Neural crest cell (in vitro differentiated cells): ENCODE results near the gene TLN1. TPM values are rescaled to one million over a fixed set of nuclear protein-coding genes. Genes with fewer than 3 reads are reported as not detected.

Experiments used
- DNase-seq: peaks from one replicate; pipeline ENCODE4 v3.0.0; 2021; ENCODE audit warnings: low read depth, mixed read lengths, low spot score
- H3K27ac Mint-ChIP-seq: one replicate; pipeline ENCODE4 v1.8.0; 2021; ENCODE audit warnings: mild to moderate bottlenecking, mixed read lengths; ENCODE audit not compliant: unreplicated experiment
- H3K27me3 Mint-ChIP-seq: 2 replicates; pipeline ENCODE4 v1.8.0; 2021; ENCODE audit warnings: low read depth, mild to moderate bottlenecking, mixed read lengths
- H3K36me3 Mint-ChIP-seq: 2 replicates; pipeline ENCODE4 v1.8.0; 2021; ENCODE audit warnings: low read depth, mild to moderate bottlenecking, mixed read lengths
- H3K4me1 Mint-ChIP-seq: 2 replicates; pipeline ENCODE4 v1.8.0; 2021; ENCODE audit warnings: mixed read lengths
- H3K4me3 Mint-ChIP-seq: one replicate; pipeline ENCODE4 v1.8.0; 2021; ENCODE audit warnings: mild to moderate bottlenecking, mixed read lengths
- H3K9me3 Mint-ChIP-seq: 2 replicates; pipeline ENCODE4 v1.8.0; 2021; ENCODE audit warnings: mixed read lengths
- CTCF ChIP-seq: fragments of 200-600 bp; sonication (generic); conservative IDR thresholded peaks from 2 replicates; pipeline ENCODE4 v1.5.0; 2021; ENCODE audit warnings: antibody characterized with exemption, mild to moderate bottlenecking
- total RNA-seq: library from RNA; stranded (reverse); gene quantifications from 2 replicates; pipeline ENCODE4 v1.2.1, GENCODE V29; 2021

TLN1 gene
- total RNA-seq, 1 donor from 2014 or later = 141 TPM

GRCh38 chr9:35771943-35772342, 39.9 kb upstream of the TLN1 start:
- H3K36me3 Mint-ChIP-seq = no peaks in the 10 kb centered on the region
- no peak overlapping the region for H3K4me3 Mint-ChIP-seq
- TF ChIP-seq CTCF = no peak
- H3K4me1 Mint-ChIP-seq = peaks cover 15% of the 10 kb centered on the region
- no peak overlapping the region for H3K27ac Mint-ChIP-seq
- H3K9me3 Mint-ChIP-seq = no peaks in the 10 kb centered on the region
- no peaks in the 10 kb centered on the region for H3K27me3 Mint-ChIP-seq
- no peak for DNase-seq

DNA sequence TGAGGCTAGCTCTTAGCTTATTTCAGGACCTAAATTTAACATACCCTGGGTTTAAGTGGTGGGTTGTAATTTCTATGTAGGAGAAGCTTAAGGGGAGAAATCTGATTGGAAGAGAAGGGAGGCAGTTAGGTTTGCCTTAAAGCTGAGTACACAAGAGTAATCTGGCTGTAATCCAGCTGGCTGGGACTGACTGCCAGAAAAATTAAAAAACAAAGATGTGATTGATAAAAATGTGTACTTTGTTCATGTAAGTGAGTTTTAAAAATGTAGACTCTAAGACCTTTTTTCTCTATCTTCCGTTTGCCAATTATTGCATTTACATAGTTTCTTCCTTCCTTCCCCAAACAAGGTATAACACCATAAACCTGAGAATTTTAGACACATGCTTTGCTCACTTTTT, 39.5 kb upstream of the TLN1 start:
- TF ChIP-seq CTCF = no peak
- H3K27ac Mint-ChIP-seq = no peak overlapping the region
- H3K27me3 Mint-ChIP-seq = no peaks in the 10 kb centered on the region
- H3K36me3 Mint-ChIP-seq = no peaks in the 10 kb centered on the region
- no peak overlapping the region for H3K4me3 Mint-ChIP-seq
- peaks cover 15% of the 10 kb centered on the region for H3K4me1 Mint-ChIP-seq
- DNase-seq = no peak
- H3K9me3 Mint-ChIP-seq = no peaks in the 10 kb centered on the region

DNA sequence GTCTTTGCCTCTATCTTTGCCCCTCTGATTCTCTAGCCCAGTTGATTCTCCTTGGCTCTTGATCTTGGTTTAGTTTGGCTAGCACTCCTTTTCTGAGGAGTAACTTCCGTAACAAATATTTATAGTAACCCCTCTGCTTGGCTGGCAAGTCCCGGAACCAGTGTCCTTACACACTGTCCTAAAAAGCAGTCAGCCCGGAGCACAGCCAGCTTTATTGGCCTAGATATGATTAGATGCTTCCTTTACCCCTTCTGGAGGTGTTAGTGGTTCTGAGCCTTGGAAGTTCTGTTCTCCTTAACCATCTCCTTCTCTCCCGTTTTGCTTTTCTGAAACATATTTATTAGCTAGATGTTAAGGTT, 39.1 kb upstream of the TLN1 start:
- H3K9me3 Mint-ChIP-seq = no peaks in the 10 kb centered on the region
- no peak overlapping the region for H3K4me3 Mint-ChIP-seq
- no peaks in the 10 kb centered on the region for H3K27me3 Mint-ChIP-seq
- no peak for DNase-seq
- peaks cover 13% of the 10 kb centered on the region for H3K4me1 Mint-ChIP-seq
- no peak overlapping the region for H3K27ac Mint-ChIP-seq
- TF ChIP-seq CTCF = no peak
- no peaks in the 10 kb centered on the region for H3K36me3 Mint-ChIP-seq

GRCh38 chr9:35769763-35770162, 37.8 kb upstream of the TLN1 start:
- H3K4me3 Mint-ChIP-seq = no peak overlapping the region
- H3K9me3 Mint-ChIP-seq = no peaks in the 10 kb centered on the region
- no peak for TF ChIP-seq CTCF
- no peaks in the 10 kb centered on the region for H3K36me3 Mint-ChIP-seq
- no peak for DNase-seq
- no peaks in the 10 kb centered on the region for H3K4me1 Mint-ChIP-seq
- H3K27ac Mint-ChIP-seq = no peak overlapping the region
- H3K27me3 Mint-ChIP-seq = no peaks in the 10 kb centered on the region

GRCh38 chr9:35767458-35767857, 35.5 kb upstream of the TLN1 start:
- Mint-ChIP-seq H3K4me3 (no peak overlapping the region), H3K4me1 (no peaks in the 10 kb centered on the region), H3K9me3 (no peaks in the 10 kb centered on the region), H3K36me3 (no peaks in the 10 kb centered on the region), H3K27ac (no peak overlapping the region), H3K27me3 (no peaks in the 10 kb centered on the region)
- DNase-seq = no peak
- TF ChIP-seq CTCF = no peak

DNA sequence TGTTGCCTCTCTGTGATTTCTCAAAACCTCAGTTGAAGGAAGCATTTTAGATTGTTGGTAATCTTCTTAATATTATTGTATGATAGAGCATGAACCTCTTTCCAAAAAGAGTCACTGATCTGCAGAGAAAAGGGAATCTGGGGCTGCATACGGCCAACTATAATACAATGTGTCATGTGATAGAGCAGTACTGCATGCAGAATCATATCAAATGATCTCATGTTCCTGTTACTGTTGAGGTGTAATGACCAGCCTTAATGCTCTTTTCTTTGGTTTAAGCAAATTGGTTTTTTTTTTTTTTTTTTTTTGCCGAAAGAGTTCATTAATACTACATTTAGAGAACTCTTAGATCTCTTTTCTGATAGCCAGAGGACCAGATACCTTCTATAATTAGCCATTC, 35.0 kb upstream of the TLN1 start:
- H3K9me3 Mint-ChIP-seq = no peaks in the 10 kb centered on the region

More for the DNA sequence above, 35.0 kb upstream of the TLN1 start:
- no peaks in the 10 kb centered on the region for H3K4me1 Mint-ChIP-seq
- no peak overlapping the region for H3K27ac Mint-ChIP-seq
- no peaks in the 10 kb centered on the region for H3K36me3 Mint-ChIP-seq
- H3K4me3 Mint-ChIP-seq = no peak overlapping the region
- no peak for TF ChIP-seq CTCF
- DNase-seq = no peak
- no peaks in the 10 kb centered on the region for H3K27me3 Mint-ChIP-seq
